Fibroblast of lung (primary cell): Measurements from ENCODE around the gene ACADL. TPM values are rescaled to one million over a fixed set of nuclear protein-coding genes. Genes with fewer than 3 reads are reported as not detected.

Experiments
- DNase-seq, 2 donors: peaks; one replicate each; pipeline versions ENCODE4 v3.0.0 to v3.0.0-alpha.2; 2010; ENCODE audit warnings: low read depth in 2 of 2
- H2AFZ ChIP-seq: 2 replicates; pipeline ENCODE4 v1.5.1; 2012; ENCODE audit warnings: low read length, control low read depth, inconsistent platforms
- H3K27ac ChIP-seq: 2 replicates; pipeline ENCODE4 v1.5.1; 2011; ENCODE audit warnings: low read length, control low read depth; ENCODE audit not compliant: insufficient read depth
- H3K27me3 ChIP-seq: 2 replicates; pipeline ENCODE4 v1.5.1; 2011; ENCODE audit warnings: mild to moderate bottlenecking, low read length; ENCODE audit not compliant: control insufficient read depth, insufficient read depth
- H3K36me3 ChIP-seq: 2 replicates; pipeline ENCODE4 v1.5.1; 2011; ENCODE audit warnings: low read length; ENCODE audit not compliant: control insufficient read depth, insufficient read depth
- H3K4me1 ChIP-seq: 2 replicates; pipeline ENCODE4 v1.5.1; 2011; ENCODE audit warnings: low read length; ENCODE audit not compliant: control insufficient read depth, insufficient read depth; ENCODE audit errors: extremely low read depth
- H3K4me2 ChIP-seq: 2 replicates; pipeline ENCODE4 v1.5.1; 2011; ENCODE audit warnings: low read length, control low read depth; ENCODE audit not compliant: insufficient read depth; ENCODE audit errors: extremely low read depth
- H3K4me3 ChIP-seq, 4 experiments: fragments of 200-600 bp in 1 of 4; sonication (generic) in 1 of 4; replicated peaks in 1 of 4; 2 replicates each; pipeline ENCODE4 v1.5.1; 2011 to 2016; ENCODE audit warnings: low read length in 4 of 4, low read depth in 3 of 4, mild to moderate bottlenecking in 3 of 4, control low read depth in 2 of 4, inconsistent platforms in 1 of 4, mixed read lengths in 1 of 4; ENCODE audit not compliant: insufficient read depth in 1 of 4; ENCODE audit errors: control extremely low read depth in 1 of 4
- H3K79me2 ChIP-seq: 2 replicates; pipeline ENCODE4 v1.5.1; 2012; ENCODE audit warnings: mild to moderate bottlenecking, low read length, inconsistent platforms; ENCODE audit not compliant: control insufficient read depth, insufficient read depth
- H3K9ac ChIP-seq: 2 replicates; pipeline ENCODE4 v1.5.1; 2011; ENCODE audit warnings: mild to moderate bottlenecking, low read length, control low read depth; ENCODE audit not compliant: insufficient read depth
- H3K9me3 ChIP-seq: 2 replicates; pipeline ENCODE4 v1.5.1; 2012; ENCODE audit warnings: low read depth, low read length; ENCODE audit not compliant: control insufficient read depth, insufficient read depth
- H4K20me1 ChIP-seq: 2 replicates; pipeline ENCODE4 v1.5.1; 2011; ENCODE audit warnings: low read length; ENCODE audit not compliant: control insufficient read depth, insufficient read depth; ENCODE audit errors: extremely low read depth
- CTCF ChIP-seq, 2 donors: IDR thresholded peaks in 1 of 2; conservative IDR thresholded peaks in 1 of 2; 1 replicate in 1 of 2; 2 replicates in 1 of 2; pipeline ENCODE4 v1.5.1; 2011 to 2012; ENCODE audit warnings: low read length in 2 of 2, control low read depth in 1 of 2, inconsistent platforms in 1 of 2, low read depth in 1 of 2, mild to moderate bottlenecking in 1 of 2
- EZH2 ChIP-seq: IDR thresholded peaks from 2 replicates; pipeline ENCODE4 v1.5.1; 2012; ENCODE audit warnings: low read length, control low read depth, mild to moderate bottlenecking; ENCODE audit errors: missing control alignments
- polyA plus RNA-seq, 2 donors: library from polyadenylated mRNA; depleted of rRNA in 1 of 2; stranded (reverse) in 1 of 2; unstranded in 1 of 2; fragments of >200 nt; gene quantifications; 2 replicates each; pipeline ENCODE4 v1.2.1, GENCODE V29; 2011 to 2012; ENCODE audit warnings: missing spikeins in 1 of 2
- total RNA-seq: library from RNA; depleted of rRNA; stranded (reverse); fragments of >200 nt; gene quantifications from 2 replicates; pipeline ENCODE4 v1.2.1, GENCODE V29; 2014

ACADL gene
- total and polyA plus RNA-seq, 2 donors (not counting 1 experiment from before 2014, with no cell fraction given), result 0.03 to 0.50 TPM

GRCh38 chr2:210227290-210228088 is 2.2 kb upstream of the ACADL start:
- TF ChIP-seq EZH2 (no peak), CTCF (conservative IDR thresholded peaks at IDR 0.05 in 1 of 2, IDR thresholded peaks at IDR 0.05 in 1 of 2; ENCODE audit: low read depth in 1 of 2, low read length in 2 of 2) (no peak)
- no peaks in the 10 kb centered on the region for H4K20me1 ChIP-seq
- H2AFZ ChIP-seq, result no peak overlapping the region

GRCh38 chr2:210226223-210226622 is 976 bp upstream of the ACADL start:
- H3K4me1 ChIP-seq, result no peaks in the 10 kb centered on the region
- no peak overlapping the region for H3K4me2 ChIP-seq
- no peaks in the 10 kb centered on the region for H3K79me2 ChIP-seq
- no peaks in the 10 kb centered on the region for H3K36me3 ChIP-seq
- no peak overlapping the region for H2AFZ ChIP-seq
- DNase-seq, result peak in 1 of 2 donors; percentile 10
- peaks cover 3% of the 10 kb centered on the region for H3K27me3 ChIP-seq
- H4K20me1 ChIP-seq, result no peaks in the 10 kb centered on the region
- TF ChIP-seq EZH2 (no peak), CTCF (conservative IDR thresholded peaks at IDR 0.05 in 1 of 2, IDR thresholded peaks at IDR 0.05 in 1 of 2; ENCODE audit: low read depth in 1 of 2, low read length in 2 of 2) (no peak)
- H3K9ac ChIP-seq, result no peak overlapping the region
- H3K27ac ChIP-seq, result no peak overlapping the region
- no peaks in the 10 kb centered on the region for H3K9me3 ChIP-seq
- H3K4me3 ChIP-seq, result no peak overlapping the region

More at GRCh38 chr2:210227290-210228088, 2.2 kb upstream of the ACADL start:
- Histone ChIP-seq H3K79me2 (no peaks in the 10 kb centered on the region), H3K27ac (no peak overlapping the region), H3K27me3 (peaks cover 3% of the 10 kb centered on the region), H3K4me2 (no peak overlapping the region), H3K4me3 (no peak overlapping the region), H3K9ac (no peak overlapping the region), H3K9me3 (no peaks in the 10 kb centered on the region), H3K36me3 (no peaks in the 10 kb centered on the region), H3K4me1 (no peaks in the 10 kb centered on the region)
- DNase-seq, result no peak

- no peaks in the 10 kb centered on the region for H3K36me3 ChIP-seq
- H4K20me1 ChIP-seq, result no peaks in the 10 kb centered on the region
- no peak for DNase-seq
- H3K27ac ChIP-seq, result no peak overlapping the region
- H3K9ac ChIP-seq, result no peak overlapping the region
- no peaks in the 10 kb centered on the region for H3K79me2 ChIP-seq
- no peaks in the 10 kb centered on the region for H3K4me1 ChIP-seq
- H3K9me3 ChIP-seq, result no peaks in the 10 kb centered on the region
- TF ChIP-seq EZH2, result no peak
- no peak for TF ChIP-seq CTCF (conservative IDR thresholded peaks at IDR 0.05 in 1 of 2, IDR thresholded peaks at IDR 0.05 in 1 of 2; ENCODE audit: low read depth in 1 of 2, low read length in 2 of 2)
- H2AFZ ChIP-seq, result peak overlapping the region; percentile 33
- peak overlapping the region; percentile 88 for H3K4me2 ChIP-seq
- H3K27me3 ChIP-seq, result peaks cover 3% of the 10 kb centered on the region
- H3K4me3 ChIP-seq, result peak overlapping the region; percentile 57 to 67 (median 60)
Measured at GRCh38 chr2:210224591-210224940, 681 bp downstream of the ACADL start.
